ENCODE measurements around the gene RFC2.

RFC2 gene

GRCh38 chr7:74277636-74278035, 23.4 kb upstream of the RFC2 start:
- no peaks in the 10 kb centered on the region for H3K27me3 ChIP-seq (replicated peaks; ENCODE audit: control insufficient read depth, insufficient read depth, low read length)
- H3K4me1 ChIP-seq (ENCODE audit: control insufficient read depth, insufficient read depth, low read length) = peaks cover 22% of the 10 kb centered on the region
- no peak overlapping the region for H3K9ac ChIP-seq (ENCODE audit: low read length)
- no peak overlapping the region for H3K4me3 ChIP-seq (ENCODE audit: low read length)
- H3K36me3 ChIP-seq (ENCODE audit: control insufficient read depth, insufficient read depth, low read length, severe bottlenecking) = no peaks in the 10 kb centered on the region
- no peak for DNase-seq (ENCODE audit: low read depth)
- no peaks in the 10 kb centered on the region for H3K9me3 ChIP-seq (ENCODE audit: control insufficient read depth, low read length)

- no peaks in the 10 kb centered on the region for H3K36me3 ChIP-seq (ENCODE audit: control insufficient read depth, insufficient read depth, low read length, severe bottlenecking)
- DNase-seq (ENCODE audit: low read depth) = peak; percentile 19
- no peaks in the 10 kb centered on the region for H3K27me3 ChIP-seq (replicated peaks; ENCODE audit: control insufficient read depth, insufficient read depth, low read length)
- no peaks in the 10 kb centered on the region for H3K9me3 ChIP-seq (ENCODE audit: control insufficient read depth, low read length)
- peaks cover 21% of the 10 kb centered on the region for H3K4me1 ChIP-seq (ENCODE audit: control insufficient read depth, insufficient read depth, low read length)
- no peak overlapping the region for H3K9ac ChIP-seq (ENCODE audit: low read length)
- H3K4me3 ChIP-seq (ENCODE audit: low read length) = no peak overlapping the region
Observed at GRCh38 chr7:74275401-74275881, 21.2 kb upstream of the RFC2 start.

GRCh38 chr7:74272305-74273038, 18.3 kb upstream of the RFC2 start:
- peak overlapping the region; percentile 52 for H3K9ac ChIP-seq (ENCODE audit: low read length)
- H3K27me3 ChIP-seq (replicated peaks; ENCODE audit: control insufficient read depth, insufficient read depth, low read length) = no peaks in the 10 kb centered on the region
- DNase-seq (ENCODE audit: low read depth) = peak; percentile 86
- H3K4me1 ChIP-seq (ENCODE audit: control insufficient read depth, insufficient read depth, low read length) = peaks cover 16% of the 10 kb centered on the region
- H3K9me3 ChIP-seq (ENCODE audit: control insufficient read depth, low read length) = no peaks in the 10 kb centered on the region
- H3K4me3 ChIP-seq (ENCODE audit: low read length) = no peak overlapping the region
- H3K36me3 ChIP-seq (ENCODE audit: control insufficient read depth, insufficient read depth, low read length, severe bottlenecking) = no peaks in the 10 kb centered on the region

- peak overlapping the region; percentile 52 for H3K9ac ChIP-seq (ENCODE audit: low read length)
- H3K27me3 ChIP-seq (replicated peaks; ENCODE audit: control insufficient read depth, insufficient read depth, low read length) = no peaks in the 10 kb centered on the region
- H3K4me1 ChIP-seq (ENCODE audit: control insufficient read depth, insufficient read depth, low read length) = peaks cover 16% of the 10 kb centered on the region
- H3K36me3 ChIP-seq (ENCODE audit: control insufficient read depth, insufficient read depth, low read length, severe bottlenecking) = no peaks in the 10 kb centered on the region
- DNase-seq (ENCODE audit: low read depth) = no peak
- no peak overlapping the region for H3K4me3 ChIP-seq (ENCODE audit: low read length)
- H3K9me3 ChIP-seq (ENCODE audit: control insufficient read depth, low read length) = no peaks in the 10 kb centered on the region
Observed at GRCh38 chr7:74271742-74272141, 17.5 kb upstream of the RFC2 start.

- Histone ChIP-seq H3K4me1 (ENCODE audit: control insufficient read depth, insufficient read depth, low read length) (peaks cover 16% of the 10 kb centered on the region), H3K9me3 (ENCODE audit: control insufficient read depth, low read length) (no peaks in the 10 kb centered on the region), H3K36me3 (ENCODE audit: control insufficient read depth, insufficient read depth, low read length, severe bottlenecking) (no peaks in the 10 kb centered on the region), H3K27me3 (replicated peaks; ENCODE audit: control insufficient read depth, insufficient read depth, low read length) (no peaks in the 10 kb centered on the region), H3K9ac (ENCODE audit: low read length) (peak overlapping the region; percentile 68), H3K4me3 (ENCODE audit: low read length) (peak overlapping the region; percentile 74)
- DNase-seq (ENCODE audit: low read depth) = peak; percentile 76
Observed at GRCh38 chr7:74269757-74270277, 15.6 kb upstream of the RFC2 start.

- H3K9ac ChIP-seq (ENCODE audit: low read length) = no peak overlapping the region
- peaks cover 13% of the 10 kb centered on the region for H3K4me1 ChIP-seq (ENCODE audit: control insufficient read depth, insufficient read depth, low read length)
- no peaks in the 10 kb centered on the region for H3K27me3 ChIP-seq (replicated peaks; ENCODE audit: control insufficient read depth, insufficient read depth, low read length)
- no peak for DNase-seq (ENCODE audit: low read depth)
- H3K9me3 ChIP-seq (ENCODE audit: control insufficient read depth, low read length) = no peaks in the 10 kb centered on the region
- H3K4me3 ChIP-seq (ENCODE audit: low read length) = no peak overlapping the region
- H3K36me3 ChIP-seq (ENCODE audit: control insufficient read depth, insufficient read depth, low read length, severe bottlenecking) = no peaks in the 10 kb centered on the region
Observed at GRCh38 chr7:74267756-74268565, 13.8 kb upstream of the RFC2 start.

GRCh38 chr7:74266191-74266963, 12.2 kb upstream of the RFC2 start:
- Histone ChIP-seq H3K4me3 (ENCODE audit: low read length) (no peak overlapping the region), H3K9ac (ENCODE audit: low read length) (no peak overlapping the region), H3K9me3 (ENCODE audit: control insufficient read depth, low read length) (no peaks in the 10 kb centered on the region), H3K36me3 (ENCODE audit: control insufficient read depth, insufficient read depth, low read length, severe bottlenecking) (no peaks in the 10 kb centered on the region), H3K4me1 (ENCODE audit: control insufficient read depth, insufficient read depth, low read length) (peaks cover 3% of the 10 kb centered on the region), H3K27me3 (replicated peaks; ENCODE audit: control insufficient read depth, insufficient read depth, low read length) (no peaks in the 10 kb centered on the region)
- no peak for DNase-seq (ENCODE audit: low read depth)

GRCh38 chr7:74263399-74264120, 9.4 kb upstream of the RFC2 start:
- no peak overlapping the region for H3K4me3 ChIP-seq (ENCODE audit: low read length)
- no peaks in the 10 kb centered on the region for H3K36me3 ChIP-seq (ENCODE audit: control insufficient read depth, insufficient read depth, low read length, severe bottlenecking)
- DNase-seq (ENCODE audit: low read depth) = no peak
- no peaks in the 10 kb centered on the region for H3K9me3 ChIP-seq (ENCODE audit: control insufficient read depth, low read length)
- no peaks in the 10 kb centered on the region for H3K27me3 ChIP-seq (replicated peaks; ENCODE audit: control insufficient read depth, insufficient read depth, low read length)
- H3K9ac ChIP-seq (ENCODE audit: low read length) = no peak overlapping the region
- no peaks in the 10 kb centered on the region for H3K4me1 ChIP-seq (ENCODE audit: control insufficient read depth, insufficient read depth, low read length)

GRCh38 chr7:74262639-74263398, 8.6 kb upstream of the RFC2 start:
- no peak overlapping the region for H3K4me3 ChIP-seq (ENCODE audit: low read length)
- no peak for DNase-seq (ENCODE audit: low read depth)
- H3K9me3 ChIP-seq (ENCODE audit: control insufficient read depth, low read length) = no peaks in the 10 kb centered on the region
- no peaks in the 10 kb centered on the region for H3K36me3 ChIP-seq (ENCODE audit: control insufficient read depth, insufficient read depth, low read length, severe bottlenecking)
- no peak overlapping the region for H3K9ac ChIP-seq (ENCODE audit: low read length)
- H3K4me1 ChIP-seq (ENCODE audit: control insufficient read depth, insufficient read depth, low read length) = no peaks in the 10 kb centered on the region
- no peaks in the 10 kb centered on the region for H3K27me3 ChIP-seq (replicated peaks; ENCODE audit: control insufficient read depth, insufficient read depth, low read length)

- H3K4me3 ChIP-seq (ENCODE audit: low read length) = no peak overlapping the region
- H3K9me3 ChIP-seq (ENCODE audit: control insufficient read depth, low read length) = no peaks in the 10 kb centered on the region
- peaks cover 23% of the 10 kb centered on the region for H3K4me1 ChIP-seq (ENCODE audit: control insufficient read depth, insufficient read depth, low read length)
- H3K27me3 ChIP-seq (replicated peaks; ENCODE audit: control insufficient read depth, insufficient read depth, low read length) = no peaks in the 10 kb centered on the region
- H3K9ac ChIP-seq (ENCODE audit: low read length) = no peak overlapping the region
- no peaks in the 10 kb centered on the region for H3K36me3 ChIP-seq (ENCODE audit: control insufficient read depth, insufficient read depth, low read length, severe bottlenecking)
- DNase-seq (ENCODE audit: low read depth) = no peak
Observed at GRCh38 chr7:74258639-74259038, 4.4 kb upstream of the RFC2 start.
